OCI-LY1 (cell line): ENCODE results near the gene KRT5.
A peak's percentile ranks its signal among the peaks of the same experiment; 100 is the strongest.

Source experiments
- H2AFZ ChIP-seq: fragments of 200-600 bp; sonication (generic), shearing (Covaris generic); 2 replicates; pipeline ENCODE4 v1.6.0; 2014; ENCODE audit warnings: antibody characterized with exemption, mild to moderate bottlenecking, low read length
- H3F3A ChIP-seq: fragments of 200-600 bp; sonication (generic), shearing (Covaris generic); 2 replicates; pipeline ENCODE4 v1.6.0; 2014; ENCODE audit warnings: mild to moderate bottlenecking, antibody characterized with exemption, low read length, moderate library complexity; ENCODE audit not compliant: insufficient read depth
- H3K27ac ChIP-seq: fragments of 200-600 bp; sonication (generic); 2 replicates; pipeline ENCODE4 v1.5.1; 2014; ENCODE audit warnings: low read length, mixed run types, mild to moderate bottlenecking, low read depth; ENCODE audit not compliant: poor library complexity, severe bottlenecking
- H3K27me3 ChIP-seq: fragments of 200-600 bp; sonication (generic); 2 replicates; pipeline ENCODE4 v1.6.0; 2014; ENCODE audit warnings: antibody characterized with exemption, mild to moderate bottlenecking, low read length, moderate library complexity; ENCODE audit not compliant: insufficient read depth
- H3K36me3 ChIP-seq: fragments of 200-600 bp; sonication (generic); 2 replicates; pipeline ENCODE4 v1.6.1; 2014; ENCODE audit warnings: mild to moderate bottlenecking, antibody characterized with exemption, low read length, moderate library complexity, mixed read lengths; ENCODE audit not compliant: insufficient read depth
- H3K4me1 ChIP-seq: fragments of 200-600 bp; sonication (generic); 2 replicates; pipeline ENCODE4 v1.5.1; 2014; ENCODE audit warnings: mild to moderate bottlenecking, low read length, moderate library complexity; ENCODE audit not compliant: insufficient read depth, severe bottlenecking
- H3K4me2 ChIP-seq: fragments of 200-600 bp; sonication (generic), shearing (Covaris generic); 2 replicates; pipeline ENCODE4 v1.6.1; 2014; ENCODE audit warnings: low read length
- H3K4me3 ChIP-seq: fragments of 200-600 bp; sonication (generic); 2 replicates; pipeline ENCODE4 v1.5.1; 2014; ENCODE audit warnings: low read length, low read depth, mild to moderate bottlenecking, mixed read lengths; ENCODE audit not compliant: poor library complexity, severe bottlenecking
- H3K79me2 ChIP-seq: fragments of 200-600 bp; shearing (Covaris generic); 2 replicates; pipeline ENCODE4 v1.6.1; 2016; ENCODE audit warnings: mixed run types, low read length, mixed read lengths; ENCODE audit not compliant: insufficient read depth
- H3K9ac ChIP-seq: fragments of 200-600 bp; sonication (generic), shearing (Covaris generic); 2 replicates; pipeline ENCODE4 v1.6.1; 2014; ENCODE audit warnings: mild to moderate bottlenecking, low read length, mixed read lengths
- H3K9me2 ChIP-seq: fragments of 200-600 bp; sonication (generic), shearing (Covaris generic); 2 replicates; pipeline ENCODE4 v1.6.1; 2014; ENCODE audit warnings: low read depth, mild to moderate bottlenecking, low read length, mixed read lengths
- H3K9me3 ChIP-seq: fragments of 200-600 bp; shearing (Covaris generic); 2 replicates; pipeline ENCODE4 v1.6.1; 2014; ENCODE audit warnings: low read length, mixed read lengths
- H4K20me1 ChIP-seq: fragments of 200-600 bp; sonication (generic), shearing (Covaris generic); 2 replicates; pipeline ENCODE4 v1.6.0; 2016; ENCODE audit warnings: mild to moderate bottlenecking, low read length; ENCODE audit not compliant: insufficient read depth
- EZH2 ChIP-seq: fragments of 200-600 bp; sonication (generic), shearing (Covaris generic); IDR thresholded peaks from 2 replicates; pipeline ENCODE4 v1.8.0; 2017; ENCODE audit warnings: borderline replicate concordance, mixed run types, mild to moderate bottlenecking, antibody characterized with exemption, low read length, moderate library complexity, mixed read lengths
- TF ChIP-seq, protein P1 (sequence below): fragments of 200-600 bp; sonication (generic), shearing (Covaris generic); IDR thresholded peaks from 2 replicates; pipeline ENCODE4 v1.5.1; 2017; ENCODE audit warnings: mild to moderate bottlenecking, antibody characterized with exemption, low read length, moderate library complexity, mixed read lengths

Gene KRT5

GRCh38 chr12:52535574-52535973, 15.4 kb upstream of the KRT5 start:
- TF ChIP-seq EZH2: no peak
- TF ChIP-seq, protein P1, sequence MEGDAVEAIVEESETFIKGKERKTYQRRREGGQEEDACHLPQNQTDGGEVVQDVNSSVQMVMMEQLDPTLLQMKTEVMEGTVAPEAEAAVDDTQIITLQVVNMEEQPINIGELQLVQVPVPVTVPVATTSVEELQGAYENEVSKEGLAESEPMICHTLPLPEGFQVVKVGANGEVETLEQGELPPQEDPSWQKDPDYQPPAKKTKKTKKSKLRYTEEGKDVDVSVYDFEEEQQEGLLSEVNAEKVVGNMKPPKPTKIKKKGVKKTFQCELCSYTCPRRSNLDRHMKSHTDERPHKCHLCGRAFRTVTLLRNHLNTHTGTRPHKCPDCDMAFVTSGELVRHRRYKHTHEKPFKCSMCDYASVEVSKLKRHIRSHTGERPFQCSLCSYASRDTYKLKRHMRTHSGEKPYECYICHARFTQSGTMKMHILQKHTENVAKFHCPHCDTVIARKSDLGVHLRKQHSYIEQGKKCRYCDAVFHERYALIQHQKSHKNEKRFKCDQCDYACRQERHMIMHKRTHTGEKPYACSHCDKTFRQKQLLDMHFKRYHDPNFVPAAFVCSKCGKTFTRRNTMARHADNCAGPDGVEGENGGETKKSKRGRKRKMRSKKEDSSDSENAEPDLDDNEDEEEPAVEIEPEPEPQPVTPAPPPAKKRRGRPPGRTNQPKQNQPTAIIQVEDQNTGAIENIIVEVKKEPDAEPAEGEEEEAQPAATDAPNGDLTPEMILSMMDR: no peak
- no peaks in the 10 kb centered on the region for H3K9me3 ChIP-seq
- no peak overlapping the region for H3K9ac ChIP-seq
- no peak overlapping the region for H3K4me3 ChIP-seq
- H3K4me1 ChIP-seq: no peaks in the 10 kb centered on the region
- H3K27ac ChIP-seq: no peak overlapping the region
- H3K4me2 ChIP-seq: no peak overlapping the region
- H3K27me3 ChIP-seq: no peaks in the 10 kb centered on the region; the same call in 1 of the 2 replicates
- no peak overlapping the region for H2AFZ ChIP-seq
- H3K36me3 ChIP-seq: no peaks in the 10 kb centered on the region
- H3K9me2 ChIP-seq: no peaks in the 10 kb centered on the region
- no peaks in the 10 kb centered on the region for H3K79me2 ChIP-seq
- no peaks in the 10 kb centered on the region for H3F3A ChIP-seq
- H4K20me1 ChIP-seq: no peaks in the 10 kb centered on the region

DNA sequence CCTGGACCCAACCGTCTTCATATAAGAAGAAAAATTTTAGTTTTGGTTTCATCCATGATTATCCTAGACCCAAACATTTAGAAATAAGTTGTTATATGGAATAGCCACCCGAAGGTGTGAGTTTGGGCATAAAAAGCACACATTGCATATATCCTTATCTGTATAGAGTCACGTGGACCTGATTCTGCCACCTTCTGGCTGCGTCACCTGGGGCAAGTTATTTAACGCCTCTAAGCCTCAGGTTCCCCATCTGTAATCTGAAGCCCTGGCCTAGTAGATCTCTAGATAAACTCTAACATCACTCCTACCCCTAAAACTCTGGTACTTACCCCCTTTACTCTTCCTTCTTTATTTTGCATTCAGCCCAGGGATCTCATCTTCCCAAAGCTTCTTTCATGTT, 14.3 kb upstream of the KRT5 start:
- Histone ChIP-seq H3K4me1 (no peaks in the 10 kb centered on the region), H3K9me3 (no peaks in the 10 kb centered on the region), H4K20me1 (no peaks in the 10 kb centered on the region), H3K9me2 (no peaks in the 10 kb centered on the region), H2AFZ (no peak overlapping the region), H3K27ac (no peak overlapping the region), H3K9ac (no peak overlapping the region), H3K4me3 (no peak overlapping the region), H3K4me2 (no peak overlapping the region), H3K36me3 (no peaks in the 10 kb centered on the region), H3K79me2 (no peaks in the 10 kb centered on the region), H3F3A (no peaks in the 10 kb centered on the region), H3K27me3 (no peaks in the 10 kb centered on the region; the same call in 1 of the 2 replicates)
- TF ChIP-seq, protein P1: peak; percentile 54
- no peak for TF ChIP-seq EZH2

GRCh38 chr12:52533686-52534470, 13.7 kb upstream of the KRT5 start:
- no peak overlapping the region for H3K4me2 ChIP-seq
- no peak overlapping the region for H3K27ac ChIP-seq
- no peak for TF ChIP-seq EZH2
- TF ChIP-seq, protein P1: no peak

More at GRCh38 chr12:52533686-52534470, 13.7 kb upstream of the KRT5 start:
- no peak overlapping the region for H3K9ac ChIP-seq
- no peaks in the 10 kb centered on the region; the same call in 1 of the 2 replicates for H3K27me3 ChIP-seq
- no peaks in the 10 kb centered on the region for H4K20me1 ChIP-seq
- no peaks in the 10 kb centered on the region for H3K4me1 ChIP-seq
- H3K4me3 ChIP-seq: no peak overlapping the region
- H3K9me2 ChIP-seq: no peaks in the 10 kb centered on the region
- no peaks in the 10 kb centered on the region for H3K9me3 ChIP-seq
- no peak overlapping the region for H2AFZ ChIP-seq
- H3K79me2 ChIP-seq: no peaks in the 10 kb centered on the region
- H3F3A ChIP-seq: no peaks in the 10 kb centered on the region
- no peaks in the 10 kb centered on the region for H3K36me3 ChIP-seq
